Nephron (organoid): ENCODE results near the gene PPP1R36.
"Not testable (repeated sequence)": the region's sequence is repeated elsewhere in the genome, so short reads cannot be mapped to it uniquely, and the experiment has no call there.

Experiments used
- H3K27ac Mint-ChIP-seq, 3 experiments: 2 replicates each; pipeline ENCODE4 v1.8.0; 2020; ENCODE audit warnings: mixed read lengths in 3 of 3, mild to moderate bottlenecking in 2 of 3, moderate library complexity in 1 of 3
- H3K27me3 Mint-ChIP-seq: 2 replicates; pipeline ENCODE4 v1.8.0; 2021; ENCODE audit warnings: low read depth, mild to moderate bottlenecking, moderate library complexity, mixed read lengths
- H3K36me3 Mint-ChIP-seq: 2 replicates; pipeline ENCODE4 v1.8.0; 2020; ENCODE audit warnings: low read depth, mixed read lengths
- H3K4me1 Mint-ChIP-seq: 2 replicates; pipeline ENCODE4 v1.8.0; 2020; ENCODE audit warnings: mixed read lengths
- H3K4me3 Mint-ChIP-seq, 3 experiments: 2 replicates each; pipeline ENCODE4 v1.8.0; 2020; ENCODE audit warnings: mild to moderate bottlenecking in 3 of 3, mixed read lengths in 3 of 3, moderate library complexity in 2 of 3
- H3K9me3 Mint-ChIP-seq: 2 replicates; pipeline ENCODE4 v1.8.0; 2020; ENCODE audit warnings: mixed read lengths
- TF ChIP-seq, protein P1 (sequence below), 3 experiments: fragments of 200-600 bp; sonication (generic); IDR thresholded peaks; one replicate each; pipeline ENCODE4 v1.5.0; 2021; ENCODE audit warnings: antibody characterized with exemption in 3 of 3; ENCODE audit not compliant: unreplicated experiment in 3 of 3

The PPP1R36 gene

DNA sequence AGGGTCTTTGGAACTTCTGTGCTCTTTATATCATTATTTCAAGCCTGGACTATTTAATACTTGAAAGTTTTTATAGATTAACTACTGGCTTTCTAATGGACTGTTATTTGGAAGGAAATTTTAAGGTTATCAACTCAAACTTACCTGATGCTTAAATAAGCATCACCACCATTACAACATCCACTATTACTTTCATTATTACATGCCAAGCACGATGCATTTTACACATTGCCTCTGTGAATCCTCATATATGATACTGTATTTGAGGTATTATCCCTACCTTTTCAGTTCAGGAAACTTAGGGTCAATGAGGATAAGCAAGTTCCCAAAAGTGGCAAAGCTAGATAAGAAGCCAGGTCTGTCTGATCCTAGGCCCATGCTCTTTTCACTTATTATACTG is 32.8 kb upstream of the PPP1R36 start:
- Mint-ChIP-seq H3K9me3 (no peaks in the 10 kb centered on the region), H3K27ac (no peak overlapping the region), H3K27me3 (no peaks in the 10 kb centered on the region), H3K4me1 (peaks cover 9% of the 10 kb centered on the region), H3K36me3 (no peaks in the 10 kb centered on the region), H3K4me3 (no peak overlapping the region)
- TF ChIP-seq, protein P1, sequence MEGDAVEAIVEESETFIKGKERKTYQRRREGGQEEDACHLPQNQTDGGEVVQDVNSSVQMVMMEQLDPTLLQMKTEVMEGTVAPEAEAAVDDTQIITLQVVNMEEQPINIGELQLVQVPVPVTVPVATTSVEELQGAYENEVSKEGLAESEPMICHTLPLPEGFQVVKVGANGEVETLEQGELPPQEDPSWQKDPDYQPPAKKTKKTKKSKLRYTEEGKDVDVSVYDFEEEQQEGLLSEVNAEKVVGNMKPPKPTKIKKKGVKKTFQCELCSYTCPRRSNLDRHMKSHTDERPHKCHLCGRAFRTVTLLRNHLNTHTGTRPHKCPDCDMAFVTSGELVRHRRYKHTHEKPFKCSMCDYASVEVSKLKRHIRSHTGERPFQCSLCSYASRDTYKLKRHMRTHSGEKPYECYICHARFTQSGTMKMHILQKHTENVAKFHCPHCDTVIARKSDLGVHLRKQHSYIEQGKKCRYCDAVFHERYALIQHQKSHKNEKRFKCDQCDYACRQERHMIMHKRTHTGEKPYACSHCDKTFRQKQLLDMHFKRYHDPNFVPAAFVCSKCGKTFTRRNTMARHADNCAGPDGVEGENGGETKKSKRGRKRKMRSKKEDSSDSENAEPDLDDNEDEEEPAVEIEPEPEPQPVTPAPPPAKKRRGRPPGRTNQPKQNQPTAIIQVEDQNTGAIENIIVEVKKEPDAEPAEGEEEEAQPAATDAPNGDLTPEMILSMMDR (IDR thresholded peaks at IDR 0.05; ENCODE audit: unreplicated experiment in 3 of 3) = no peak

- H3K4me3 Mint-ChIP-seq, H3K4me1 Mint-ChIP-seq, H3K27me3 Mint-ChIP-seq, H3K9me3 Mint-ChIP-seq, H3K27ac Mint-ChIP-seq, H3K36me3 Mint-ChIP-seq: not testable (repeated sequence)
These were observed 32.1 kb upstream of the PPP1R36 start for GRCh38 chr14:64517667-64518066.

DNA sequence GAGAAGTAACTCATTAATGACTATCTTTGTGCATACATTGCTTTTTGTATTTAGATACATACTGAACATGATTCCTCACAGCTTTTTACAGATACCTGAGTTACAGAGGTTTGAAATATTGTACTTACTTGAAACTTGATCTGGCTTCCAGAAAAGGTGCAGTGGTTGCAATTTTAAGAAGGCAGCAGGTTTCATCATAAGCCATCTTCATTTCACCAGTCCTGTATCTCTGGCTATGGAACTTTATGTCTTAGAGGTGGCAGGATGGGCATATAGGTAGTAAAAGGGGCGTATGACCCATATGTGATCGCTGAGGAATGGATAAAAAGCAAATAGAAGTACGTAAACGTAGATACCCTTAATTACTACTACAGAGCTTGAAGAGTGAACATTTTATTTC is 31.5 kb upstream of the PPP1R36 start:
- Mint-ChIP-seq H3K27ac (no peak overlapping the region), H3K4me3 (no peak overlapping the region)

GRCh38 chr14:64520699-64521098 is 29.1 kb upstream of the PPP1R36 start:
- no peak overlapping the region for H3K4me3 Mint-ChIP-seq
- H3K36me3 Mint-ChIP-seq = peaks cover 5% of the 10 kb centered on the region
- peaks cover 5% of the 10 kb centered on the region for H3K4me1 Mint-ChIP-seq
- no peaks in the 10 kb centered on the region for H3K27me3 Mint-ChIP-seq
- TF ChIP-seq, protein P1 (IDR thresholded peaks at IDR 0.05; ENCODE audit: unreplicated experiment in 3 of 3) = no peak
- H3K9me3 Mint-ChIP-seq = no peaks in the 10 kb centered on the region
- H3K27ac Mint-ChIP-seq = no peak overlapping the region

More for the DNA sequence above, 31.5 kb upstream of the PPP1R36 start:
- Mint-ChIP-seq H3K9me3 (no peaks in the 10 kb centered on the region), H3K27me3 (no peaks in the 10 kb centered on the region), H3K36me3 (no peaks in the 10 kb centered on the region), H3K4me1 (peaks cover 9% of the 10 kb centered on the region)
- TF ChIP-seq, protein P1 (IDR thresholded peaks at IDR 0.05; ENCODE audit: unreplicated experiment in 3 of 3) = no peak

GRCh38 chr14:64522591-64523355 is 27.0 kb upstream of the PPP1R36 start:
- TF ChIP-seq, protein P1 (IDR thresholded peaks at IDR 0.05; ENCODE audit: unreplicated experiment in 3 of 3) = no peak
- Mint-ChIP-seq H3K36me3 (peaks cover 15% of the 10 kb centered on the region), H3K27ac (no peak overlapping the region), H3K27me3 (no peaks in the 10 kb centered on the region), H3K4me1 (peaks cover 5% of the 10 kb centered on the region), H3K4me3 (no peak overlapping the region), H3K9me3 (no peaks in the 10 kb centered on the region)

DNA sequence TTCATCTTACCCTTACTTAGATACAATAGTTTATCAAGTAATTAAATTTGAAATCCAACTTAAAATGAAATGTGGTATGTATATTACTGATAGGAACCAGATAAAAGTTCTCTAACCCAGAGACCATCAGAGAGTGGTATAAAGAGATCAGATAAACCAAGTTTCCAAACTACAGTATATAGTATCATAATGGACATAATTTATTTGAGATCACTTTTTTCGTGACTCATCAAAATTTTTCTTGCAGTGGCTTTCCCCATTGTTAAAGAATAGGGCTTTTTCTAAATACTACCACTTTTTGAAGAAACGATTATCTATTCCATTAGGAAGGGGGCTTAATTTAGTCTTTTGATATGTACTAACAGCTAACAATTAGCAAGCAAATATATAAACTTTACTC is 24.4 kb upstream of the PPP1R36 start:
- TF ChIP-seq, protein P1 (IDR thresholded peaks at IDR 0.05; ENCODE audit: unreplicated experiment in 3 of 3) = no peak
- no peak overlapping the region for H3K4me3 Mint-ChIP-seq
- H3K36me3 Mint-ChIP-seq = peaks cover 24% of the 10 kb centered on the region

More for the DNA sequence above, 24.4 kb upstream of the PPP1R36 start:
- Mint-ChIP-seq H3K4me1 (no peaks in the 10 kb centered on the region), H3K27ac (no peak overlapping the region), H3K27me3 (no peaks in the 10 kb centered on the region), H3K9me3 (no peaks in the 10 kb centered on the region)
